Omental fat pad (tissue), 4 donors: ENCODE results near the gene GPR39. TPM values are rescaled to one million over a fixed set of nuclear protein-coding genes. Genes with fewer than 3 reads are reported as not detected.
A peak's percentile ranks its signal among the peaks of the same experiment; 100 is the strongest.

Experiments used
- ATAC-seq: fragments of 150-250 bp; one replicate; pipeline ENCODE4 v1.9.1; 2016; ENCODE audit warnings: mild to moderate bottlenecking, moderate library complexity; ENCODE audit not compliant: low FRiP score
- DNase-seq: peaks from one replicate; pipeline ENCODE4 v3.0.0-alpha.2; 2019; ENCODE audit warnings: low spot score
- CTCF ChIP-seq, 3 donors: fragments of 450-650 bp; IDR thresholded peaks; one replicate each; pipeline ENCODE4 v1.5.1; 2016 to 2017; ENCODE audit warnings: antibody characterized with exemption in 3 of 3, mild to moderate bottlenecking in 3 of 3, moderate library complexity in 2 of 3
- total RNA-seq, 4 donors: library from RNA; depleted of rRNA; stranded (reverse); fragments of >200 nt; gene quantifications; one replicate each; pipeline ENCODE4 v1.1.0, GENCODE V29; 2016

The GPR39 gene
- total RNA-seq, 4 donors from 2014 or later = not detected

GRCh38 chr2:132547090-132547687, 130.6 kb downstream of the GPR39 start:
- ATAC-seq (no peak), DNase-seq (peak; percentile 65)
- peak in 1 of 3 donors; percentile 28 for TF ChIP-seq CTCF (IDR thresholded peaks at IDR 0.05)

GRCh38 chr2:132549935-132550670, 133.5 kb downstream of the GPR39 start:
- ATAC-seq (no peak), DNase-seq (no peak)

GRCh38 chr2:132550946-132551345, 134.3 kb downstream of the GPR39 start:
- no peak for ATAC-seq
- DNase-seq = no peak
- TF ChIP-seq CTCF (IDR thresholded peaks at IDR 0.05) = no peak

More at GRCh38 chr2:132549935-132550670, 133.5 kb downstream of the GPR39 start:
- no peak for TF ChIP-seq CTCF (IDR thresholded peaks at IDR 0.05)

GRCh38 chr2:132557694-132558093, 141.1 kb downstream of the GPR39 start:
- ATAC-seq (no peak), DNase-seq (no peak)
- no peak for TF ChIP-seq CTCF (IDR thresholded peaks at IDR 0.05)

GRCh38 chr2:132559326-132559725, 142.7 kb downstream of the GPR39 start:
- ATAC-seq (no peak), DNase-seq (no peak)
- TF ChIP-seq CTCF (IDR thresholded peaks at IDR 0.05) = no peak

GRCh38 chr2:132559921-132560320, 143.3 kb downstream of the GPR39 start:
- DNase-seq = no peak
- no peak for ATAC-seq
- TF ChIP-seq CTCF (IDR thresholded peaks at IDR 0.05) = no peak

- TF ChIP-seq CTCF (IDR thresholded peaks at IDR 0.05) = no peak
- DNase-seq = no peak
- ATAC-seq = no peak
Measured at GRCh38 chr2:132560562-132560961, 144.0 kb downstream of the GPR39 start.
